HepG2 (cell line): ENCODE results near the gene BRIP1. TPM values are rescaled to one million over a fixed set of nuclear protein-coding genes. Genes with fewer than 3 reads are reported as not detected.

Experiments used
- ATAC-seq: fragments of 200-7000 bp; cut with Tn5 transposase; 3 replicates; pipeline ENCODE4 v1.9.1; 2020; ENCODE audit warnings: mild to moderate bottlenecking, moderate library complexity
- BruUV-seq: library from RNA; stranded (reverse); fragments of 400-500 nt; replicated peaks from 2 replicates; lab custom pipeline; 2021; lab: Mats Ljungman, UMichigan
- CTCF ChIA-PET: fragments of 300-600 bp; formaldehyde crosslinking; extraction: SDS; loops from one replicate; lab custom pipeline; 2021; ENCODE audit warnings: low total read pairs, inconsistent platforms, low intra/inter-chr PET ratio; lab: Yijun Ruan, JAX
- POLR2A ChIA-PET: fragments of 350-600 bp; sonication (Branson Sonifier 250); formaldehyde crosslinking; loops from one replicate; lab custom pipeline; 2020; ENCODE audit warnings: antibody characterized with exemption, inconsistent platforms; lab: Yijun Ruan, JAX
- DNase-seq: peaks from one replicate; pipeline ENCODE4 v3.0.0-alpha.2; 2015; ENCODE audit warnings: low spot score
- FAIRE-seq: peaks from 3 replicates; lab custom pipeline; 2011; peaks lifted over from hg19 to GRCh38; lab: Jason Lieb, UNC
- H2AFZ ChIP-seq: one replicate; pipeline ENCODE4 v1.6.1; 2011; ENCODE audit warnings: low read length, inconsistent platforms
- H3K27ac ChIP-seq: fragments of 300-600 bp; 3 replicates; pipeline ENCODE4 v1.8.0; 2011; ENCODE audit warnings: mixed run types, mild to moderate bottlenecking, mixed read lengths, low read length, inconsistent platforms; ENCODE audit not compliant: insufficient read depth; ENCODE audit errors: extremely low read length
- H3K27me3 ChIP-seq, 2 experiments: fragments of 200-600 bp in 1 of 2; 2 replicates in 1 of 2; 3 replicates in 1 of 2; pipeline versions ENCODE4 v1.6.0 to v1.8.0; 2011; ENCODE audit warnings: low read length in 2 of 2, mild to moderate bottlenecking in 2 of 2, moderate library complexity in 2 of 2, inconsistent platforms in 1 of 2; ENCODE audit not compliant: insufficient read depth in 2 of 2, control insufficient read depth in 1 of 2
- H3K36me3 ChIP-seq, 2 experiments: fragments of 200-600 bp in 1 of 2; replicated peaks in 1 of 2; 2 replicates in 1 of 2; 3 replicates in 1 of 2; pipeline versions ENCODE4 v1.5.1 to v1.8.0; 2011; ENCODE audit warnings: low read length in 2 of 2, inconsistent platforms in 1 of 2; ENCODE audit not compliant: insufficient read depth in 2 of 2, control insufficient read depth in 1 of 2
- H3K4me1 ChIP-seq: 2 replicates; pipeline ENCODE4 v1.5.1; 2012; ENCODE audit warnings: low read length, inconsistent platforms; ENCODE audit not compliant: insufficient read depth
- H3K4me2 ChIP-seq: 2 replicates; pipeline ENCODE4 v1.6.0; 2011; ENCODE audit warnings: low read depth, low read length, inconsistent platforms
- H3K4me3 ChIP-seq, 3 experiments: fragments of 200-600 bp in 1 of 3; sonication (generic), shearing (Covaris generic) in 1 of 3; replicated peaks in 1 of 3; 2 replicates each; pipeline ENCODE4 v1.5.1; 2011 to 2016; ENCODE audit warnings: low read length in 3 of 3, inconsistent platforms in 2 of 3, low read depth in 2 of 3, mild to moderate bottlenecking in 2 of 3, control low read depth in 1 of 3, mixed read lengths in 1 of 3; ENCODE audit not compliant: insufficient read depth in 1 of 3
- H3K79me2 ChIP-seq: one replicate; pipeline ENCODE4 v1.6.1; 2011; ENCODE audit warnings: low read length, inconsistent platforms; ENCODE audit not compliant: insufficient read depth
- H3K9ac ChIP-seq: 2 replicates; pipeline ENCODE4 v1.6.0; 2011; ENCODE audit warnings: mild to moderate bottlenecking, low read depth, low read length, inconsistent platforms; ENCODE audit not compliant: insufficient read depth
- H3K9me3 ChIP-seq: 2 replicates; pipeline ENCODE4 v1.5.1; 2012; ENCODE audit warnings: mild to moderate bottlenecking, low read length
- H4K20me1 ChIP-seq: 2 replicates; pipeline ENCODE4 v1.6.0; 2011; ENCODE audit warnings: inconsistent platforms, mild to moderate bottlenecking, low read length, moderate library complexity; ENCODE audit not compliant: insufficient read depth
- E2F5 ChIP-seq: sonication (generic); formaldehyde crosslinking; conservative IDR thresholded peaks from 2 replicates; pipeline ENCODE4 v1.4.0; 2020; ENCODE audit warnings: missing genetic modification reagents
- GTF3A ChIP-seq: sonication (generic); formaldehyde crosslinking; conservative IDR thresholded peaks from 2 replicates; pipeline ENCODE4 v1.4.0; 2020; ENCODE audit warnings: mild to moderate bottlenecking, missing genetic modification reagents
- KAT2B ChIP-seq: fragments of 150-350 bp; IDR thresholded peaks from 2 replicates; pipeline ENCODE4 v1.6.1; 2014; ENCODE audit warnings: low read depth, low read length, borderline replicate concordance
- MLLT10 ChIP-seq: sonication (generic); formaldehyde crosslinking; IDR thresholded peaks from 2 replicates; pipeline ENCODE4 v1.4.0; 2020; ENCODE audit warnings: missing genetic modification reagents
- NFIB ChIP-seq: sonication (generic); formaldehyde crosslinking; IDR thresholded peaks from 2 replicates; pipeline ENCODE4 v1.9.0; 2021; ENCODE audit warnings: missing genetic modification reagents, mild to moderate bottlenecking, borderline replicate concordance
- PHF8 ChIP-seq: sonication (generic); formaldehyde crosslinking; IDR thresholded peaks from 2 replicates; pipeline ENCODE4 v1.5.0; 2020; ENCODE audit warnings: missing genetic modification reagents
- ZNF354B ChIP-seq: sonication (generic); formaldehyde crosslinking; IDR thresholded peaks from 2 replicates; pipeline ENCODE4 v1.8.0; 2022; ENCODE audit warnings: mild to moderate bottlenecking, missing genetic modification reagents
- WGBS: methylation state at CpG from one replicate; pipeline ENCODE4 v1.1.6; 2017; ENCODE audit warnings: low lambda C conversion rate; 5-methylcytosine and 5-hydroxymethylcytosine counted together
- in situ Hi-C: cut with HindIII; loops from 2 replicates; pipeline ENCODE4 v1.10.0; 2017; ENCODE audit warnings: low pct_unique_long_range_greater_than_20kb; ENCODE audit not compliant: extremely low pct_ligation_motif_present
- intact Hi-C: fragments of 100-400 bp; cut with micrococcal nuclease; formaldehyde crosslinking; loops from one replicate; pipeline ENCODE4 v1.10.0; 2022; ENCODE audit not compliant: unreplicated experiment
- polyA plus RNA-seq, 8 experiments: library from polyadenylated mRNA; depleted of rRNA in 3 of 8; stranded (reverse) in 7 of 8; unstranded in 1 of 8; fragments of >200 nt; fragmentation: Illumina TruSeq in 4 of 8; extraction: Trizol in 4 of 8; gene quantifications; 2 replicates each; pipeline versions ENCODE4 v1.2.1 to v1.2.3, GENCODE V29; 2011 to 2016; ENCODE audit warnings: low read depth in 4 of 8, missing spikeins in 1 of 8, mixed read lengths in 1 of 8; ENCODE audit not compliant: insufficient read depth in 1 of 8
- total RNA-seq, 5 experiments: library from RNA; depleted of rRNA; stranded (reverse); fragments of >200 nt; fragmentation: Illumina TruSeq; extraction: Trizol; gene quantifications; 2 replicates each; pipeline ENCODE4 v1.2.3, GENCODE V29; 2016; ENCODE audit warnings: low read depth in 1 of 5
- TF ChIP-seq, protein P1 (sequence below): sonication (generic); formaldehyde crosslinking; IDR thresholded peaks from 2 replicates; pipeline ENCODE4 v1.8.0; 2022; ENCODE audit warnings: mild to moderate bottlenecking, missing genetic modification reagents

The BRIP1 gene
- total and polyA plus RNA-seq, 2 of the 13 experiments (the other 11 are each of a cell fraction or from before 2014, with no cell fraction given), result 3.8 to 27.7 TPM

DNA sequence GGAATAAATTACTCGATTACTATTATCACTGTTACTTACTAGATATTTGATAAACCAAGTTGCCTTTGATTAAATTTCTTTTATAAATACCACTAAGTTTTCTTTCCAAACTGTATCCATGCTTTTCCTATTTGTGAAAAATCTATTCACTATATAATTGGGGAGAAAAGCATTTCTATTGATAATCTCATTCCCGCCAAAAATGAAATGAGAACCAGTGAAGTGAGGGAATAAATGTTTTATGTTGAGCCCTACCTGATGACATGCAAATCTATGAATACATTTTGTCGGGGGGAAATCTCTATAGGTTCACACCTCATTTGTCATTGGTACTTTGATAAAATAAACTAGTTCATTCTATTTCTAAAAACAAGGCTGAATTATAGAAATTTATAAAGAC lies 15.7 kb downstream of the BRIP1 start (continued):
- TF ChIP-seq, protein P1, sequence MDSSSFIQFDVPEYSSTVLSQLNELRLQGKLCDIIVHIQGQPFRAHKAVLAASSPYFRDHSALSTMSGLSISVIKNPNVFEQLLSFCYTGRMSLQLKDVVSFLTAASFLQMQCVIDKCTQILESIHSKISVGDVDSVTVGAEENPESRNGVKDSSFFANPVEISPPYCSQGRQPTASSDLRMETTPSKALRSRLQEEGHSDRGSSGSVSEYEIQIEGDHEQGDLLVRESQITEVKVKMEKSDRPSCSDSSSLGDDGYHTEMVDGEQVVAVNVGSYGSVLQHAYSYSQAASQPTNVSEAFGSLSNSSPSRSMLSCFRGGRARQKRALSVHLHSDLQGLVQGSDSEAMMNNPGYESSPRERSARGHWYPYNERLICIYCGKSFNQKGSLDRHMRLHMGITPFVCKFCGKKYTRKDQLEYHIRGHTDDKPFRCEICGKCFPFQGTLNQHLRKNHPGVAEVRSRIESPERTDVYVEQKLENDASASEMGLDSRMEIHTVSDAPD, result no peak
- no peak for TF ChIP-seq MLLT10

- H3K4me1 ChIP-seq, result no peaks in the 10 kb centered on the region
- no peak for DNase-seq
- WGBS, result 95% methylated on average over 3 of the region's 3 CpGs
- no peak overlapping the region for H3K27ac ChIP-seq
- TF ChIP-seq E2F5 (CRISPR knock-in tag), result no peak
- TF ChIP-seq NFIB, result no peak
- TF ChIP-seq ZNF354B (CRISPR knock-in tag), result no peak
- TF ChIP-seq KAT2B, result no peak
- TF ChIP-seq PHF8 (CRISPR knock-in tag), result no peak
- no peak for TF ChIP-seq GTF3A (CRISPR knock-in tag)
- TF ChIP-seq, all 625 proteins: peak for 0
- Histone ChIP-seq H3K9me3 (no peaks in the 10 kb centered on the region), H3K27me3 (no peaks in the 10 kb centered on the region), H3K4me3 (no peak overlapping the region), H4K20me1 (no peaks in the 10 kb centered on the region), H3K79me2 (no peaks in the 10 kb centered on the region), H2AFZ (no peak overlapping the region), H3K9ac (no peak overlapping the region), H3K36me3 (peaks cover 14 to 38% of the 10 kb centered on the region in 2 experiments), H3K4me2 (no peak overlapping the region)
- FAIRE-seq, result no peak
- ChIA-PET CTCF (no interaction called here), POLR2A (no interaction called here)
- intact Hi-C loops, result no loop called here
- in situ Hi-C loops, result loop anchor here (25.0 kb wide), 1 partner anchor 835 kb away; no protein-coding TSS in a partner anchor
- ATAC-seq, result no peak
- BruUV-seq, result no TSS peak
These were observed 16.5 kb downstream of the BRIP1 start for GRCh38 chr17:61846761-61847375.
